RWPE2 (cell line): Measurements from ENCODE around the gene GMDS.
A peak's percentile ranks its signal among the peaks of the same experiment; 100 is the strongest.

Experiments
- ATAC-seq: fragments of 200-7000 bp; cut with Tn5 transposase; 3 replicates; pipeline ENCODE4 v1.9.1; 2021; ENCODE audit warnings: low read depth
- DNase-seq: peaks from one replicate; pipeline ENCODE4 v3.0.0-alpha.2; 2020; ENCODE audit warnings: low spot score
- H3K27ac ChIP-seq: fragments of 450-650 bp; 2 replicates; pipeline ENCODE4 v1.5.1; 2017; ENCODE audit warnings: mild to moderate bottlenecking; ENCODE audit not compliant: poor library complexity, severe bottlenecking
- H3K27me3 ChIP-seq: fragments of 250-450 bp; sonication (Bioruptor Pico); 2 replicates; pipeline ENCODE4 v1.5.1; 2021; ENCODE audit warnings: mild to moderate bottlenecking, moderate library complexity; ENCODE audit not compliant: insufficient read depth, poor library complexity, severe bottlenecking
- H3K36me3 ChIP-seq: fragments of 250-450 bp; sonication (Bioruptor Pico); 2 replicates; pipeline ENCODE4 v1.5.1; 2020; ENCODE audit warnings: low read depth, mild to moderate bottlenecking, moderate library complexity
- H3K4me1 ChIP-seq: fragments of 250-450 bp; sonication (Bioruptor Pico); 2 replicates; pipeline ENCODE4 v1.5.1; 2021; ENCODE audit warnings: mild to moderate bottlenecking, moderate library complexity; ENCODE audit not compliant: insufficient read depth, poor library complexity, severe bottlenecking
- H3K4me3 ChIP-seq: fragments of 250-450 bp; sonication (Bioruptor Pico); 2 replicates; pipeline ENCODE4 v1.5.1; 2021; ENCODE audit warnings: mild to moderate bottlenecking, moderate library complexity; ENCODE audit not compliant: severe bottlenecking
- H3K9me3 ChIP-seq: fragments of 250-450 bp; sonication (Bioruptor Pico); 2 replicates; pipeline ENCODE4 v1.5.1; 2021; ENCODE audit warnings: mild to moderate bottlenecking, moderate library complexity; ENCODE audit not compliant: severe bottlenecking
- TF ChIP-seq, protein P1 (sequence below): fragments of 450-650 bp; IDR thresholded peaks from one replicate; pipeline ENCODE4 v1.5.1; 2017; ENCODE audit warnings: mild to moderate bottlenecking, moderate library complexity; ENCODE audit not compliant: poor library complexity, severe bottlenecking

GMDS gene

DNA sequence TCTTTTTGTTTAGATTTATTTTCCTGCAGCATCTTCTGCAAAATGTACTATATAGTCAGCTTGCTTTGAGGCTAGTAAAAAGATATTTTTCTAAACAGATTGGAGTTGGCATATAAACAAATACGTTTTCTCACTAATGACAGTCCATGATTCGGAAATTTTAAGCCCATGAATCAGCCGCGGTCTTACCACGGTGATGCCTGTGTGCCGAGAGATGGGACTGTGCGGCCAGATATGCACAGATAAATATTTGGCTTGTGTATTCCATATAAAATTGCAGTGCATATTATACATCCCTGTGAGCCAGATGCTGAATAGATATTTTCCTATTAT is 632.5 kb downstream of the GMDS start:
- ATAC-seq (0 out of 3 replicates have a peak, but pooled peaks have one; percentile 7), DNase-seq (no peak)
- H3K9me3 ChIP-seq, result no peaks in the 10 kb centered on the region
- H3K4me3 ChIP-seq, result peak overlapping the region; percentile 88
- H3K27me3 ChIP-seq, result no peaks in the 10 kb centered on the region
- no peak overlapping the region for H3K27ac ChIP-seq
- TF ChIP-seq, protein P1, sequence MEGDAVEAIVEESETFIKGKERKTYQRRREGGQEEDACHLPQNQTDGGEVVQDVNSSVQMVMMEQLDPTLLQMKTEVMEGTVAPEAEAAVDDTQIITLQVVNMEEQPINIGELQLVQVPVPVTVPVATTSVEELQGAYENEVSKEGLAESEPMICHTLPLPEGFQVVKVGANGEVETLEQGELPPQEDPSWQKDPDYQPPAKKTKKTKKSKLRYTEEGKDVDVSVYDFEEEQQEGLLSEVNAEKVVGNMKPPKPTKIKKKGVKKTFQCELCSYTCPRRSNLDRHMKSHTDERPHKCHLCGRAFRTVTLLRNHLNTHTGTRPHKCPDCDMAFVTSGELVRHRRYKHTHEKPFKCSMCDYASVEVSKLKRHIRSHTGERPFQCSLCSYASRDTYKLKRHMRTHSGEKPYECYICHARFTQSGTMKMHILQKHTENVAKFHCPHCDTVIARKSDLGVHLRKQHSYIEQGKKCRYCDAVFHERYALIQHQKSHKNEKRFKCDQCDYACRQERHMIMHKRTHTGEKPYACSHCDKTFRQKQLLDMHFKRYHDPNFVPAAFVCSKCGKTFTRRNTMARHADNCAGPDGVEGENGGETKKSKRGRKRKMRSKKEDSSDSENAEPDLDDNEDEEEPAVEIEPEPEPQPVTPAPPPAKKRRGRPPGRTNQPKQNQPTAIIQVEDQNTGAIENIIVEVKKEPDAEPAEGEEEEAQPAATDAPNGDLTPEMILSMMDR, result no peak
- H3K4me1 ChIP-seq, result peaks cover 8% of the 10 kb centered on the region
- H3K36me3 ChIP-seq, result no peaks in the 10 kb centered on the region

DNA sequence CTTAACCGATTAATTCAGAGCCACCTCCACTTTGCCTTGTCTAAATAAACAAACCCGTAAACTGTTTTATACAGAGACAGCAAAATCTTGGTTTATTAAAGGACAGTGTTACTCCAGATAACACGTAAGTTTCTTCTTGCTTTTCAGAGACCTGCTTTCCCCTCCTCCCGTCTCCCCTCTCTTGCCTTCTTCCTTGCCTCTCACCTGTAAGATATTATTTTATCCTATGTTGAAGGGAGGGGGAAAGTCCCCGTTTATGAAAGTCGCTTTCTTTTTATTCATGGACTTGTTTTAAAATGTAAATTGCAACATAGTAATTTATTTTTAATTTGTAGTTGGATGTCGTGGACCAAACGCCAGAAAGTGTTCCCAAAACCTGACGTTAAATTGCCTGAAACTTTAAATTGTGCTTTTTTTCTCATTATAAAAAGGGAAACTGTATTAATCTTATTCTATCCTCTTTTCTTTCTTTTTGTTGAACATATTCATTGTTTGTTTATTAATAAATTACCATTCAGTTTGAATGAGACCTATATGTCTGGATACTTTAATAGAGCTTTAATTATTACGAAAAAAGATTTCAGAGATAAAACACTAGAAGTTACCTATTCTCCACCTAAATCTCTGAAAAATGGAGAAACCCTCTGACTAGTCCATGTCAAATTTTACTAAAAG is 633.0 kb downstream of the GMDS start:
- Histone ChIP-seq H3K36me3 (no peaks in the 10 kb centered on the region), H3K4me1 (peaks cover 8% of the 10 kb centered on the region), H3K27ac (peak overlapping the region; percentile 86), H3K27me3 (no peaks in the 10 kb centered on the region), H3K9me3 (no peaks in the 10 kb centered on the region), H3K4me3 (peak overlapping the region; percentile 88)
- TF ChIP-seq, protein P1, result no peak
- DNase-seq, result no peak
- no peak for ATAC-seq

DNA sequence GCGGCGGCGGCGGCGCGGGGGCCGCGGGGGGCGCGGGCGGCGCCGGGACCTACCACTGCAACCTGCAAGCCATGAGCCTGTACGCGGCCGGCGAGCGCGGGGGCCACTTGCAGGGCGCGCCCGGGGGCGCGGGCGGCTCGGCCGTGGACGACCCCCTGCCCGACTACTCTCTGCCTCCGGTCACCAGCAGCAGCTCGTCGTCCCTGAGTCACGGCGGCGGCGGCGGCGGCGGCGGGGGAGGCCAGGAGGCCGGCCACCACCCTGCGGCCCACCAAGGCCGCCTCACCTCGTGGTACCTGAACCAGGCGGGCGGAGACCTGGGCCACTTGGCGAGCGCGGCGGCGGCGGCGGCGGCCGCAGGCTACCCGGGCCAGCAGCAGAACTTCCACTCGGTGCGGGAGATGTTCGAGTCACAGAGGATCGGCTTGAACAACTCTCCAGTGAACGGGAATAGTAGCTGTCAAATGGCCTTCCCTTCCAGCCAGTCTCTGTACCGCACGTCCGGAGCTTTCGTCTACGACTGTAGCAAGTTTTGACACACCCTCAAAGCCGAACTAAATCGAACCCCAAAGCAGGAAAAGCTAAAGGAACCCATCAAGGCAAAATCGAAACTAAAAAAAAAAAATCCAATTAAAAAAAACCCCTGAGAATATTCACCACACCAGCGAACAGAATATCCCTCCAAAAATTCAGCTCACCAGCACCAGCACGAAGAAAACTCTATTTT is 633.7 kb downstream of the GMDS start:
- peaks cover 8% of the 10 kb centered on the region for H3K4me1 ChIP-seq
- no peak for DNase-seq
- H3K36me3 ChIP-seq, result no peaks in the 10 kb centered on the region
- no peaks in the 10 kb centered on the region for H3K9me3 ChIP-seq
- TF ChIP-seq, protein P1, result peak; percentile 56
- H3K27ac ChIP-seq, result peak overlapping the region; percentile 86
- peak overlapping the region; percentile 88 for H3K4me3 ChIP-seq
- peak; percentile 3; the same call in 1 of the 3 replicates for ATAC-seq
- H3K27me3 ChIP-seq, result no peaks in the 10 kb centered on the region

DNA sequence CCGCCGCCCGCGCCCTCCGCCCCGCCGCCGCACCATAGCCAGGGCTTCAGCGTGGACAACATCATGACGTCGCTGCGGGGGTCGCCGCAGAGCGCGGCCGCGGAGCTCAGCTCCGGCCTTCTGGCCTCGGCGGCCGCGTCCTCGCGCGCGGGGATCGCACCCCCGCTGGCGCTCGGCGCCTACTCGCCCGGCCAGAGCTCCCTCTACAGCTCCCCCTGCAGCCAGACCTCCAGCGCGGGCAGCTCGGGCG is 634.2 kb downstream of the GMDS start:
- H3K9me3 ChIP-seq, result no peaks in the 10 kb centered on the region
- H3K4me1 ChIP-seq, result peaks cover 8% of the 10 kb centered on the region
- H3K27ac ChIP-seq, result peak overlapping the region; percentile 86
- TF ChIP-seq, protein P1, result peak; percentile 79
- H3K27me3 ChIP-seq, result no peaks in the 10 kb centered on the region
- DNase-seq (no peak), ATAC-seq (no peak; the same call in 2 of the 3 replicates)
- H3K4me3 ChIP-seq, result peak overlapping the region; percentile 88
- no peaks in the 10 kb centered on the region for H3K36me3 ChIP-seq
